PC-3 (cell line): ENCODE measurements around the gene PCSK2.

Source experiments
- CTCF ChIP-seq: fragments of 300-600 bp; sonication (generic); conservative IDR thresholded peaks from 2 replicates; pipeline ENCODE4 v1.5.1; 2017; ENCODE audit warnings: antibody characterized with exemption, low read depth, mild to moderate bottlenecking, low read length
- EZH2 ChIP-seq: fragments of 300-600 bp; sonication (generic); IDR thresholded peaks from one replicate; pipeline ENCODE4 v1.6.1; 2017; ENCODE audit warnings: antibody characterized with exemption, mild to moderate bottlenecking, low read length; ENCODE audit not compliant: unreplicated experiment
- EZH2phosphoT487 ChIP-seq: fragments of 300-600 bp; sonication (generic); IDR thresholded peaks from 2 replicates; pipeline ENCODE4 v1.6.1; 2018; ENCODE audit warnings: mild to moderate bottlenecking, antibody characterized with exemption, low read length, borderline replicate concordance

DNA sequence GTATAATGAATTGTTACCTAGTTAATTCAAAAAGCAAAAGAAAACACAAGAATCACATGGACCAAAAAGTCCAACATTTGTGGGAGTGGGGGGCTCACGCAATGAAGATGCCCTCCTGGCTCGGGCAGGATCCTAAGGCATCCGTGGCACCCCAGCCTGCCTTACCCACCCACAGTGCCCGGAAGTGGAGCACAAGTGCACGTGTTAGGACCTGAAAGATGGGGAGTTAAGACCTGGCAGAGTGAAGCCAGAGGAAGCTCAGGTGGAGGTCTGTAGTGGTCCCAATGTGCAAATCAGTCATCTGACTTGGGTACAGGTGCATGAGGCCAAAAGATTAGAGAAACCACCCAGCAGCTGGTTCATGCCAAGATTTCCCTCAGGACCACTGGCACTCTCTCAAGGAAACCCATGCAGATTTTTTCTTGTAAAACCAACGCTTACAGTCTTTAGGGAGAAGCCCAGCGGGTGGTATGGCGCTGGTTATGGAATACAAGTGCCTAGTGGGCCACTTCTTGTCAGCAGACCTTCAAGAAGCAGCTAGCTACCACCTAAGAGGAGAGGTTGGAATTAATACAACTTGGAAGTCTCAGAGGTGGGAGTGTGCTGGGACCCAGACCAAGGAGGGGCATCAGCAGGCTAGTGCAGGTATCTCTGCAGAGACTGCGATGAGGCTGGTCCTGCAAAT is 262.2 kb downstream of the PCSK2 start:
- TF ChIP-seq EZH2phosphoT487 (no peak), CTCF (no peak), EZH2 (no peak)
